Measurements from ENCODE around the gene PCTP. TPM values are rescaled to one million over a fixed set of nuclear protein-coding genes. Genes with fewer than 3 reads are reported as not detected.

The PCTP gene
- total RNA-seq, 1 donor from 2014 or later: 28.1 TPM

- TF ChIP-seq CTCF (IDR thresholded peaks at IDR 0.05): no peak
- Histone ChIP-seq H3K4me3 (no peak overlapping the region), H3K9me3 (no peaks in the 10 kb centered on the region), H3K36me3 (peaks cover 7% of the 10 kb centered on the region), H3K27ac (no peak overlapping the region), H3K27me3 (ENCODE audit: low read depth) (no peaks in the 10 kb centered on the region), H3K4me1 (peaks cover 11% of the 10 kb centered on the region)
- intact Hi-C loops (cut with DNase I): no loop called here
- ATAC-seq (no peak), DNase-seq (no peak)
Measured at GRCh38 chr17:55756689-55757088, 5.8 kb downstream of the PCTP start.

GRCh38 chr17:55757659-55758058, 6.8 kb downstream of the PCTP start:
- ATAC-seq (no peak), DNase-seq (no peak)
- no peaks in the 10 kb centered on the region for H3K27me3 ChIP-seq (ENCODE audit: low read depth)
- intact Hi-C loops (cut with DNase I): no loop called here
- TF ChIP-seq CTCF (IDR thresholded peaks at IDR 0.05): no peak
- no peak overlapping the region for H3K27ac ChIP-seq
- no peaks in the 10 kb centered on the region for H3K9me3 ChIP-seq
- peaks cover 3% of the 10 kb centered on the region for H3K4me1 ChIP-seq
- H3K36me3 ChIP-seq: peaks cover 7% of the 10 kb centered on the region
- no peak overlapping the region for H3K4me3 ChIP-seq

- intact Hi-C loops (cut with DNase I): no loop called here
- H3K9me3 ChIP-seq: no peaks in the 10 kb centered on the region
- TF ChIP-seq CTCF (IDR thresholded peaks at IDR 0.05): no peak
- no peak overlapping the region for H3K4me3 ChIP-seq
- H3K27ac ChIP-seq: no peak overlapping the region
- no peak for ATAC-seq
- DNase-seq: no peak
- peaks cover 7% of the 10 kb centered on the region for H3K36me3 ChIP-seq
- H3K4me1 ChIP-seq: no peaks in the 10 kb centered on the region
- no peaks in the 10 kb centered on the region for H3K27me3 ChIP-seq (ENCODE audit: low read depth)
Measured at GRCh38 chr17:55758171-55758570, 7.3 kb downstream of the PCTP start.

- no peaks in the 10 kb centered on the region for H3K36me3 ChIP-seq
- no peaks in the 10 kb centered on the region for H3K27me3 ChIP-seq (ENCODE audit: low read depth)
- H3K4me3 ChIP-seq: no peak overlapping the region
- no peak for ATAC-seq
- DNase-seq: no peak
- peaks cover 5% of the 10 kb centered on the region for H3K4me1 ChIP-seq
- intact Hi-C loops (cut with DNase I): no loop called here
- H3K9me3 ChIP-seq: no peaks in the 10 kb centered on the region
- TF ChIP-seq CTCF (IDR thresholded peaks at IDR 0.05): no peak
- H3K27ac ChIP-seq: no peak overlapping the region
Measured at GRCh38 chr17:55760643-55761355, 9.9 kb downstream of the PCTP start.

GRCh38 chr17:55762086-55762858, 11.4 kb downstream of the PCTP start:
- TF ChIP-seq CTCF (IDR thresholded peaks at IDR 0.05): no peak
- H3K27ac ChIP-seq: no peak overlapping the region
- no peak overlapping the region for H3K4me3 ChIP-seq
- H3K36me3 ChIP-seq: no peaks in the 10 kb centered on the region
- H3K27me3 ChIP-seq (ENCODE audit: low read depth): no peaks in the 10 kb centered on the region
- ATAC-seq (no peak), DNase-seq (no peak)
- intact Hi-C loops (cut with DNase I): no loop called here
- H3K9me3 ChIP-seq: no peaks in the 10 kb centered on the region
- H3K4me1 ChIP-seq: peaks cover 5% of the 10 kb centered on the region

Data from lower lobe of right lung (tissue), 2 donors.